Stomach (tissue), 9 donors: Measurements from ENCODE around the gene C12orf60. TPM values are rescaled to one million over a fixed set of nuclear protein-coding genes. Genes with fewer than 3 reads are reported as not detected.

Source experiments
- DNase-seq, 2 donors: peaks; one replicate each; pipeline versions ENCODE4 v3.0.0 to v3.0.0-alpha.2; 2013 to 2019
- H3K27ac ChIP-seq, 5 donors: fragments of 200-600 bp in 4 of 5; sonication (generic) in 4 of 5; one replicate each; pipeline ENCODE4 v1.5.1; 2013 to 2019; ENCODE audit warnings: mild to moderate bottlenecking in 1 of 5, moderate library complexity in 1 of 5
- H3K27me3 ChIP-seq, 3 donors: fragments of 200-600 bp; sonication (generic); one replicate each; pipeline ENCODE4 v1.5.1; 2017 to 2019; ENCODE audit warnings: mixed run types in 1 of 3
- H3K36me3 ChIP-seq, 4 donors: fragments of 200-600 bp; sonication (generic); 1 replicate in 3 of 4; 2 replicates in 1 of 4; pipeline ENCODE4 v1.5.1; 2016 to 2019
- H3K4me1 ChIP-seq, 4 donors: fragments of 200-600 bp; sonication (generic); one replicate each; pipeline ENCODE4 v1.5.1; 2016 to 2019
- H3K4me3 ChIP-seq, 4 donors: fragments of 200-600 bp; sonication (generic) in 3 of 4; one replicate each; pipeline ENCODE4 v1.5.1; 2016 to 2019; ENCODE audit warnings: mild to moderate bottlenecking in 1 of 4
- H3K9me3 ChIP-seq, 4 donors: fragments of 200-600 bp; sonication (generic); one replicate each; pipeline ENCODE4 v1.5.1; 2016 to 2019
- EP300 ChIP-seq: sonication (generic); formaldehyde crosslinking; IDR thresholded peaks from one replicate; pipeline ENCODE4 v1.6.1; 2017; ENCODE audit warnings: antibody characterized with exemption
- POLR2A ChIP-seq, 4 donors: fragments of 450-650 bp; IDR thresholded peaks; one replicate each; pipeline ENCODE4 v1.6.1; 2016; ENCODE audit warnings: antibody characterized with exemption in 4 of 4, control low read depth in 2 of 4, mild to moderate bottlenecking in 1 of 4, moderate library complexity in 1 of 4
- POLR2AphosphoS5 ChIP-seq, 3 donors: sonication (generic); formaldehyde crosslinking; IDR thresholded peaks; one replicate each; pipeline ENCODE4 v1.6.1; 2016; ENCODE audit warnings: antibody characterized with exemption in 3 of 3
- WGBS, 5 donors: extraction: QIAGEN DNeasy Blood & Tissue Kit in 3 of 5; methylation state at CpG; one replicate each; pipeline versions ENCODE4 v1.1.5 to v1.1.7; 2013 to 2018; 5-methylcytosine and 5-hydroxymethylcytosine counted together
- intact Hi-C: fragments of 100-400 bp; cut with DNase I; formaldehyde crosslinking; loops from one replicate; pipeline ENCODE4 v1.15.1; 2023; ENCODE audit warnings: low total_unique reads
- polyA plus RNA-seq, 3 donors: library from polyadenylated mRNA; stranded (reverse); fragments of 200-250 nt; gene quantifications; one replicate each; pipeline ENCODE4 v1.2.3, GENCODE V29; 2013
- total RNA-seq, 5 donors: library from RNA; depleted of rRNA; stranded (reverse); fragments of >200 nt; gene quantifications; one replicate each; pipeline versions ENCODE4 v1.1.0 to v1.2.3, GENCODE V29; 2014 to 2016
- TF ChIP-seq, protein P1 (sequence below), 7 experiments: fragments of 450-650 bp in 4 of 7; fragments of 200-600 bp in 3 of 7; sonication (generic) in 3 of 7; IDR thresholded peaks; one replicate each; pipeline ENCODE4 v1.5.1; 2016 to 2019; ENCODE audit warnings: antibody characterized with exemption in 7 of 7, control low read depth in 2 of 7, mild to moderate bottlenecking in 1 of 7
- donor health status: healthy with polysubstance abuse.
- donor health status: Bipolar disorder and iron deficiency.
- donor health status: healthy.

Gene C12orf60
- total and polyA plus RNA-seq, 8 donors, result 1.0 to 3.1 (median 1.4) TPM; not detected in 2

DNA sequence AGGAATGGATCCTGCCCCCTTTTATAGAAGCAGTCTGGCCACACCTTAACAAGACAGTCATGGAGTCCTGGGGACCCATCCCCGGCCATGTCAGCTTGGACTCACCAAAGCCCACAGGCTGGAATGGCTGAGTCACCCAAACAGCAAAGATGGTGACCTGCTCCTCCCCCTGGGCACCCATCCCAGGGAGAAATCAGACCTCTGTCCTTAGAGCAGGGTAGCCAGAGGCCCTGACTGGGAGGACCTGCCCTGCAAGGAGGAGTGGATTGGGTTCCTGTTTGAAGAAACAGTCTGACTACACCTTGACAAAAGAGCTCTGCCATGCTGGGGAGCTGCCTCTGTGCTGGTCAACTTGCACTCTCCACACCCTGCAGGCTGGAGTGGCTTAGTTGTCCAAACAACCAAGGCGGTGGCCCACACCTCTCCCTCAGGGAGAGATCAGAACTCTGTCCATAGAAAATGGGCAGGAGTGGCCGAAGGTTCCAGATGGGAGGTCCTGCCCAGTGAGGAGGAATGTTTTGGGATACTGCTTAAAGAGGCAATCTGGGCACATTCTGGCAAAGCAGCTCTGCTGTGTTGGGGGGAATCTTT, 65.5 kb downstream of the C12orf60 start:
- TF ChIP-seq POLR2AphosphoS5 (IDR thresholded peaks at IDR 0.05), result no peak
- TF ChIP-seq, protein P1, sequence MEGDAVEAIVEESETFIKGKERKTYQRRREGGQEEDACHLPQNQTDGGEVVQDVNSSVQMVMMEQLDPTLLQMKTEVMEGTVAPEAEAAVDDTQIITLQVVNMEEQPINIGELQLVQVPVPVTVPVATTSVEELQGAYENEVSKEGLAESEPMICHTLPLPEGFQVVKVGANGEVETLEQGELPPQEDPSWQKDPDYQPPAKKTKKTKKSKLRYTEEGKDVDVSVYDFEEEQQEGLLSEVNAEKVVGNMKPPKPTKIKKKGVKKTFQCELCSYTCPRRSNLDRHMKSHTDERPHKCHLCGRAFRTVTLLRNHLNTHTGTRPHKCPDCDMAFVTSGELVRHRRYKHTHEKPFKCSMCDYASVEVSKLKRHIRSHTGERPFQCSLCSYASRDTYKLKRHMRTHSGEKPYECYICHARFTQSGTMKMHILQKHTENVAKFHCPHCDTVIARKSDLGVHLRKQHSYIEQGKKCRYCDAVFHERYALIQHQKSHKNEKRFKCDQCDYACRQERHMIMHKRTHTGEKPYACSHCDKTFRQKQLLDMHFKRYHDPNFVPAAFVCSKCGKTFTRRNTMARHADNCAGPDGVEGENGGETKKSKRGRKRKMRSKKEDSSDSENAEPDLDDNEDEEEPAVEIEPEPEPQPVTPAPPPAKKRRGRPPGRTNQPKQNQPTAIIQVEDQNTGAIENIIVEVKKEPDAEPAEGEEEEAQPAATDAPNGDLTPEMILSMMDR (IDR thresholded peaks at IDR 0.05), result no peak
- TF ChIP-seq EP300, result no peak
- TF ChIP-seq POLR2A (IDR thresholded peaks at IDR 0.05), result no peak
- no peak overlapping the region for H3K4me3 ChIP-seq
- peaks cover 0 to 6% (median 0%) of the 10 kb centered on the region in 4 donors for H3K4me1 ChIP-seq
- H3K9me3 ChIP-seq, result peaks cover 0 to 10% (median 3%) of the 10 kb centered on the region in 4 donors
- H3K27me3 ChIP-seq, result no peaks in the 10 kb centered on the region
- H3K27ac ChIP-seq, result no peak overlapping the region
- no peaks in the 10 kb centered on the region for H3K36me3 ChIP-seq
- intact Hi-C loops, result no loop called here
- 89 to 97% (median 93%) methylated on average over 2 to 3 of the region's 3 CpGs for WGBS, 5 donors
- no peak for DNase-seq

- WGBS, 5 donors, result 87 to 100% (median 94%) methylated on average over 1 of the region's 1 CpG
These were observed 67.8 kb downstream of the C12orf60 start for GRCh38 chr12:14871247-14871646.

GRCh38 chr12:14871886-14872285, 68.4 kb downstream of the C12orf60 start:
- H3K9me3 ChIP-seq, result peaks cover 0 to 6% (median under 1%) of the 10 kb centered on the region in 4 donors
- no peaks in the 10 kb centered on the region for H3K36me3 ChIP-seq
- no peak overlapping the region for H3K4me3 ChIP-seq
- DNase-seq, result no peak
- TF ChIP-seq, protein P1 (IDR thresholded peaks at IDR 0.05), result no peak
- TF ChIP-seq POLR2A (IDR thresholded peaks at IDR 0.05), result no peak
- TF ChIP-seq POLR2AphosphoS5 (IDR thresholded peaks at IDR 0.05), result no peak
- no peak for TF ChIP-seq EP300
- H3K27ac ChIP-seq, result no peak overlapping the region
- H3K27me3 ChIP-seq, result no peaks in the 10 kb centered on the region
- H3K4me1 ChIP-seq, result peaks cover 0 to 6% (median 0%) of the 10 kb centered on the region in 4 donors
- intact Hi-C loops, result no loop called here
- 77 to 92% (median 83%) methylated on average over 1 of the region's 1 CpG for WGBS, 5 donors

More at GRCh38 chr12:14871247-14871646, 67.8 kb downstream of the C12orf60 start:
- DNase-seq, result no peak
- Histone ChIP-seq H3K27me3 (no peaks in the 10 kb centered on the region), H3K36me3 (no peaks in the 10 kb centered on the region), H3K4me1 (peaks cover 0 to 6% (median 0%) of the 10 kb centered on the region in 4 donors), H3K4me3 (no peak overlapping the region), H3K9me3 (peaks cover 0 to 10% (median 3%) of the 10 kb centered on the region in 4 donors), H3K27ac (no peak overlapping the region)
- TF ChIP-seq POLR2AphosphoS5 (IDR thresholded peaks at IDR 0.05) (no peak), EP300 (no peak), POLR2A (IDR thresholded peaks at IDR 0.05) (no peak)
- TF ChIP-seq, protein P1 (IDR thresholded peaks at IDR 0.05), result no peak
- intact Hi-C loops, result no loop called here

DNA sequence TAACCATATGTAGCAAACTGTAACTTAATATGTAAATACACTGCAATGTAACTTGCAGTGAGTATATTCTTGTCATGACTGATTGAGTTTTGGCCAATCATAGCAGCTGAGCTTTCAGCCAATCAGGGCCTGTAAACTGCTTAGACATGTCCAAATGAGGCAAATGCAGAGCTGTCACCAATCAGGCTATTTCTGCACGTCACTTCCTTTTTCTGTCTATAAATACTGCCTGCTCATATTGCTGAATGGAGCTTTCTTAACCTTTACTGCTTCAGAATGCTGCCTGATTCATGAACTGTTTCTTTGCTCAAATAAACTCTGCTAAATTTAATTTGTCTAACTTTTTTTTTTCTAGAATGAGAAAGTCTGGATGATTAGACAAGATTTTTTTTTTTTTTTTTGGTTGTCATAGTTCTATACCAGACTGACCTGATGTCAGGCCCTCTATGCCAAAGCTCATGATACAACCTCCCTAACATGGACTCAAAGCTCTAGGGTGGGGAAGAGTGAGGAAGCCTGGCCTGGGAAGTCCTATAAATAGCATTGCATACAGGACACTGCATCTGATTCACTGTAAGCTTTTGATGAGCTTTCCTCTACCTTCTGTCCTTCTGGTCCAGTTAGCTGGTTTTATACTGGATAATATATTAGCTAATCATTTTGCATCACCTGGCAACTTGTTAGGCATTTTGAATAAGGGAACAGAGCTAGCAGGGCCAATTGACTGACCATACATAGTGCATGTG, 70.1 kb downstream of the C12orf60 start:
- H3K4me1 ChIP-seq, result peaks cover 0 to 6% (median 0%) of the 10 kb centered on the region in 4 donors
- no peak overlapping the region for H3K27ac ChIP-seq
- no peaks in the 10 kb centered on the region for H3K36me3 ChIP-seq
- no peak overlapping the region for H3K4me3 ChIP-seq
- H3K27me3 ChIP-seq, result no peaks in the 10 kb centered on the region
- TF ChIP-seq POLR2AphosphoS5 (IDR thresholded peaks at IDR 0.05), result no peak
- TF ChIP-seq, protein P1 (IDR thresholded peaks at IDR 0.05), result no peak
- no peak for TF ChIP-seq EP300
- no peak for TF ChIP-seq POLR2A (IDR thresholded peaks at IDR 0.05)
- 67 to 80% (median 71%) methylated on average over 1 of the region's 1 CpG for WGBS, 5 donors
- DNase-seq, result no peak
- H3K9me3 ChIP-seq, result no peaks in the 10 kb centered on the region
- intact Hi-C loops, result no loop called here

Other genes starting within 250 kb of the C12orf60 start
- gene PLBD1, start 235.8 kb upstream of the C12orf60 start, total RNA-seq, result 10 to 100 TPM in 2 of 5 donors, under 1 TPM in 1, not detected in 2; 0.87 to 38.2 (median 23.5) TPM
- gene PLBD1, start 235.8 kb upstream of the C12orf60 start, polyA plus RNA-seq, result 1 to 10 TPM; 4.7 to 9.5 (median 7.2) TPM
- 10 to 100 TPM in 1 of 5 donors, 1 to 10 TPM in 1, not detected in 3; 2.6 to 31.0 TPM for gene GUCY2C, start 107.1 kb upstream of the C12orf60 start, total RNA-seq
- gene GUCY2C, start 107.1 kb upstream of the C12orf60 start, polyA plus RNA-seq, result under 1 TPM in 2 of 3 donors, not detected in 1; 0.05 to 0.31 TPM
- gene WBP11, start 192 bp upstream of the C12orf60 start, total RNA-seq, result 10 to 100 TPM in 4 of 5 donors, 1 to 10 TPM in 1; 1.4 to 65.9 (median 19.2) TPM
- 10 to 100 TPM; 12.7 to 16.0 (median 13.0) TPM for gene WBP11, start 192 bp upstream of the C12orf60 start, polyA plus RNA-seq
- gene SMCO3, start 10.5 kb downstream of the C12orf60 start, total RNA-seq, result 1 to 10 TPM in 1 of 5 donors, not detected in 4; 2.4 TPM
- gene SMCO3, start 10.5 kb downstream of the C12orf60 start, polyA plus RNA-seq, result not detected
- gene ART4, start 39.9 kb downstream of the C12orf60 start, total RNA-seq, result 1 to 10 TPM in 1 of 5 donors, under 1 TPM in 1, not detected in 3; 0.72 to 2.0 TPM
- 1 to 10 TPM in 1 of 3 donors, under 1 TPM in 1, not detected in 1; 0.03 to 1.7 TPM for gene ART4, start 39.9 kb downstream of the C12orf60 start, polyA plus RNA-seq
- 100 to 1,000 TPM in 4 of 5 donors, 10 to 100 TPM in 1; 67.7 to 362 (median 187) TPM for gene MGP, start 82.2 kb downstream of the C12orf60 start, total RNA-seq
- 10 to 100 TPM; 52.4 to 83.5 (median 66.7) TPM for gene MGP, start 82.2 kb downstream of the C12orf60 start, polyA plus RNA-seq
- gene ERP27, start 134.9 kb downstream of the C12orf60 start, total RNA-seq, result 10 to 100 TPM in 1 of 5 donors, 1 to 10 TPM in 3, not detected in 1; 1.1 to 12.3 (median 1.3) TPM
- gene ERP27, start 134.9 kb downstream of the C12orf60 start, polyA plus RNA-seq, result 1 to 10 TPM; 1.1 to 3.5 (median 1.5) TPM
- gene ARHGDIB, start 157.9 kb downstream of the C12orf60 start, total RNA-seq, result 10 to 100 TPM; 13.4 to 74.2 (median 47.0) TPM
- 100 to 1,000 TPM in 1 of 3 donors, 10 to 100 TPM in 2; 82.2 to 127 (median 95.2) TPM for gene ARHGDIB, start 157.9 kb downstream of the C12orf60 start, polyA plus RNA-seq
- not detected for gene PDE6H, start 169.4 kb downstream of the C12orf60 start, total RNA-seq
- not detected for gene PDE6H, start 169.4 kb downstream of the C12orf60 start, polyA plus RNA-seq